ENCODE results near the gene PYGL. TPM values are rescaled to one million over a fixed set of nuclear protein-coding genes. Genes with fewer than 3 reads are reported as not detected.
"Not testable (repeated sequence)": the region's sequence is repeated elsewhere in the genome, so short reads cannot be mapped to it uniquely, and the experiment has no call there.

PYGL gene
- total RNA-seq, 1 experiment from 2014 or later, result 75.6 TPM

DNA sequence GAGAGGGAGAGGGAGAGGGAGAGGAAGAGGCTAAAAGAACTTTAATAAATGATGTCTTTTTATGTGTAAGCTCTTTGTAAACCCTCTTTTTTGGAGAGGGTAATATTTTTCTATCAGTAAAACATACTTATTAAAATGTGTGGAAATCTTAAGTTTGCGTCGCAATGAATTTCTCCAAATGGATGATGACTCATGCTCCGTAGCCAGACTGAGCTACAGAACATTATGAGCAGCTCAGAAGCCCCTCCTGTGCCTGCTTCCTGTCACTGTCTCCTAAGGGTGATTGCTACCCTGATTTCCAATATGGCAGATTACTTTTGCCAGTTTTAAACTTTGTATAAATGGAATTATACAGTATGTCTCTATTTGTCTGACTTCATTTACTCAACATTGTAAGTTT lies 13.0 kb upstream of the PYGL start:
- no peaks in the 10 kb centered on the region for H3K79me2 ChIP-seq (ENCODE audit: low read depth)
- no peaks in the 10 kb centered on the region for H3K36me3 ChIP-seq (ENCODE audit: low read depth)
- no peak for TF ChIP-seq EZH2 (IDR thresholded peaks at IDR 0.05; ENCODE audit: low read depth)
- TF ChIP-seq, protein P1, sequence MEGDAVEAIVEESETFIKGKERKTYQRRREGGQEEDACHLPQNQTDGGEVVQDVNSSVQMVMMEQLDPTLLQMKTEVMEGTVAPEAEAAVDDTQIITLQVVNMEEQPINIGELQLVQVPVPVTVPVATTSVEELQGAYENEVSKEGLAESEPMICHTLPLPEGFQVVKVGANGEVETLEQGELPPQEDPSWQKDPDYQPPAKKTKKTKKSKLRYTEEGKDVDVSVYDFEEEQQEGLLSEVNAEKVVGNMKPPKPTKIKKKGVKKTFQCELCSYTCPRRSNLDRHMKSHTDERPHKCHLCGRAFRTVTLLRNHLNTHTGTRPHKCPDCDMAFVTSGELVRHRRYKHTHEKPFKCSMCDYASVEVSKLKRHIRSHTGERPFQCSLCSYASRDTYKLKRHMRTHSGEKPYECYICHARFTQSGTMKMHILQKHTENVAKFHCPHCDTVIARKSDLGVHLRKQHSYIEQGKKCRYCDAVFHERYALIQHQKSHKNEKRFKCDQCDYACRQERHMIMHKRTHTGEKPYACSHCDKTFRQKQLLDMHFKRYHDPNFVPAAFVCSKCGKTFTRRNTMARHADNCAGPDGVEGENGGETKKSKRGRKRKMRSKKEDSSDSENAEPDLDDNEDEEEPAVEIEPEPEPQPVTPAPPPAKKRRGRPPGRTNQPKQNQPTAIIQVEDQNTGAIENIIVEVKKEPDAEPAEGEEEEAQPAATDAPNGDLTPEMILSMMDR (conservative IDR thresholded peaks at IDR 0.05), result no peak
- intact Hi-C loops (cut with micrococcal nuclease; ENCODE audit: unreplicated experiment), result loop anchor here (5.0 to 10.0 kb wide), 2 partner anchors 140 to 198 kb away; partner anchors contain the start of gene TRIM9
- no peaks in the 10 kb centered on the region for H3K9me3 ChIP-seq (ENCODE audit: insufficient read depth, low read depth)
- H3K4me2 ChIP-seq, result no peak overlapping the region
- H3K27ac ChIP-seq, result no peak overlapping the region
- H2AFZ ChIP-seq, result no peak overlapping the region
- no peaks in the 10 kb centered on the region for H3K27me3 ChIP-seq (ENCODE audit: insufficient read depth, low read depth)
- no TSS peak for BruUV-seq (replicated peaks)
- DNase-seq, result no peak
- peaks cover 49% of the 10 kb centered on the region for H3K4me1 ChIP-seq (replicated peaks; ENCODE audit: insufficient read depth)
- ChIA-PET CTCF (no interaction called here), POLR2A (ENCODE audit: unreplicated experiment) (no interaction called here)
- H3K9me2 ChIP-seq (ENCODE audit: insufficient read depth), result no peaks in the 10 kb centered on the region
- no peak overlapping the region for H3K4me3 ChIP-seq
- no peaks in the 10 kb centered on the region for H4K20me1 ChIP-seq (ENCODE audit: insufficient read depth)
- H3F3A ChIP-seq (ENCODE audit: insufficient read depth, low read depth), result peaks cover 22% of the 10 kb centered on the region

DNA sequence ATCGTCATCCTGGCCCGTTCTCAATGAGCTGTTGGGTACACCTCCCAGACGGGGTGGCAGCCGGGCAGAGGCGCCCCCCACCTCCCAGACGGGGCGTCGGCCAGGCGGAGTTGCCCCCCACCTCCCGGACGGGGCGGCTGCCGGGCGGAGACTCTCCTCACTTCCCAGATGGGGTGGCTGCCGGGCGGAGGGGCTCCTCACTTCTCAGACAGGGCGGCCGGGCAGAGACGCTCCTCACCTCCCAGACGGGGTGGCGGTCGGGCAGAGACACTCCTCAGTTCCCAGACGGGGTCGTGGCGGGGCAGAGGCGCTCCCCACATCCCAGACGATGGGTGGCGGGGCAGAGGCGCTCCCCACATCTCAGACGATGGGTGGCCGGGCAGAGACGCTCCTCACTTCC lies 12.1 kb upstream of the PYGL start:
- H2AFZ ChIP-seq; H3K36me3 ChIP-seq (ENCODE audit: low read depth); H3K4me2 ChIP-seq; BruUV-seq (replicated peaks); CTCF ChIA-PET; H4K20me1 ChIP-seq (ENCODE audit: insufficient read depth); H3K9me2 ChIP-seq (ENCODE audit: insufficient read depth); H3K9me3 ChIP-seq (ENCODE audit: insufficient read depth, low read depth); POLR2A ChIA-PET (ENCODE audit: unreplicated experiment); H3K27me3 ChIP-seq (ENCODE audit: insufficient read depth, low read depth); H3K79me2 ChIP-seq (ENCODE audit: low read depth); H3K4me3 ChIP-seq; DNase-seq: not testable (repeated sequence)
- Histone ChIP-seq H3K4me1 (replicated peaks; ENCODE audit: insufficient read depth) (peaks cover 40% of the 10 kb centered on the region), H3F3A (ENCODE audit: insufficient read depth, low read depth) (peaks cover 19% of the 10 kb centered on the region), H3K27ac (peak overlapping the region; percentile 84)
- intact Hi-C loops (cut with micrococcal nuclease; ENCODE audit: unreplicated experiment), result loop anchor here (5.0 to 10.0 kb wide), 2 partner anchors 141 to 198 kb away; partner anchors contain the start of gene TRIM9

DNA sequence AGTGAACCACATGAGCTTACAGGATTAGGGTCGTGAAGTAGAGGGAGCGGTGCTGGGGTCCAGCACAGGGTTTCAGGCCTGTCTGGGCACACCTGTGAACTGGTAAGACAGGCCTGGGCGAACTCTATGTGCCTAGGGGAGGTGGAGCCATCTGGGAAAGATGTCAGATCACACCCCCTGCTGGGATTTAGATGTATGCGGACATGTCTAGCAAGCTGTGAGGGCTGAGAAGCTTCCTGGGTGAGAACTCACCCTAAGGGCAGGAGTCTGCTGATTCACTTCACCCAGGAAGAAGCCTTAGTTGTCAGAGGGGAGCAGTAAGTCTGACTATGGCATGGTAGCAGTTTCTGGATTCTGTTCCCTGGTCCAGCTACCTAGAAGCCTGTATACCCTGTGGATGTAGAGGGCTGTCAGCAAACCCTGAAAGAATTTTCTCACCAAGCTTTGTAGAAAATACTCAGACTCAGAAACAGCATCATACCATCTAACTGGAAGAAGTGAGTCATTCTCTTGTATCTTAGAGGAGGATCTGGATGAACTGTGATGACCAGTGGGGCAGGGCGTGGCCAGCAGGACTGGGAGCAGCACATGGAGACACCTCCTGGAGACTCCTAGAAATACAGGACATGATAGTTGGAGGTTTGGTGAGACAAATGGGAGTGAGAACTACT lies 11.2 kb upstream of the PYGL start:
- H2AFZ ChIP-seq, result no peak overlapping the region
- TF ChIP-seq, protein P1 (conservative IDR thresholded peaks at IDR 0.05), result peak; percentile 60
- no peak for TF ChIP-seq EZH2 (IDR thresholded peaks at IDR 0.05; ENCODE audit: low read depth)
- H3K9me2 ChIP-seq (ENCODE audit: insufficient read depth), result no peaks in the 10 kb centered on the region
- intact Hi-C loops (cut with micrococcal nuclease; ENCODE audit: unreplicated experiment), result loop anchor here (1.0 to 10.0 kb wide), 4 partner anchors 142 to 825 kb away; partner anchors contain the start of gene TRIM9
- H3K4me3 ChIP-seq, result peak overlapping the region; percentile 9; the same call in 1 of the 2 replicates
- ChIA-PET CTCF (interaction anchor here (1.4 kb wide), 1 partner anchor 12 kb away, joined by 4 read pairs; the partner anchor contains the start of gene PYGL), POLR2A (ENCODE audit: unreplicated experiment) (interaction anchor here (0.6 to 0.7 kb wide), 4 partner anchors 12 to 952 kb away, joined by 3 to 8 read pairs (median 4); partner anchors contain the start of gene TRIM9)
- H3K27me3 ChIP-seq (ENCODE audit: insufficient read depth, low read depth), result no peaks in the 10 kb centered on the region
- H3K79me2 ChIP-seq (ENCODE audit: low read depth), result no peaks in the 10 kb centered on the region
- no peaks in the 10 kb centered on the region for H3K9me3 ChIP-seq (ENCODE audit: insufficient read depth, low read depth)
- peak overlapping the region; percentile 74 for H3K4me2 ChIP-seq
- no peaks in the 10 kb centered on the region for H3K36me3 ChIP-seq (ENCODE audit: low read depth)
- H3F3A ChIP-seq (ENCODE audit: insufficient read depth, low read depth), result peaks cover 19% of the 10 kb centered on the region
- H4K20me1 ChIP-seq (ENCODE audit: insufficient read depth), result no peaks in the 10 kb centered on the region
- peak; percentile 86 to 97 for DNase-seq
- BruUV-seq (replicated peaks), result no TSS peak
- H3K27ac ChIP-seq, result peak overlapping the region; percentile 84
- peaks cover 31% of the 10 kb centered on the region for H3K4me1 ChIP-seq (replicated peaks; ENCODE audit: insufficient read depth)

All from PC-9 (cell line).